Psoas muscle (tissue), 8 donors: ENCODE data around the gene LTO1. TPM values are rescaled to one million over a fixed set of nuclear protein-coding genes. Genes with fewer than 3 reads are reported as not detected.

Experiments
- ATAC-seq, 4 donors: fragments of 200-7000 bp; cut with Tn5 transposase; one replicate each; pipeline ENCODE4 v1.9.1; 2020; ENCODE audit warnings: moderate library complexity in 3 of 4, mild to moderate bottlenecking in 2 of 4
- DNase-seq, 2 donors: peaks; one replicate each; pipeline ENCODE4 v3.0.0-alpha.2; 2020
- H3K27ac ChIP-seq: fragments of 200-600 bp; one replicate; pipeline ENCODE4 v1.8.0; 2022
- H3K27me3 ChIP-seq, 3 donors: fragments of 200-600 bp in 1 of 3; one replicate each; pipeline versions ENCODE4 v1.6.1 to v1.8.0; 2013 to 2022; ENCODE audit warnings: low read length in 2 of 3, mild to moderate bottlenecking in 2 of 3, moderate library complexity in 1 of 3; ENCODE audit not compliant: insufficient read depth in 3 of 3
- H3K36me3 ChIP-seq, 2 donors: fragments of 200-600 bp in 1 of 2; one replicate each; pipeline versions ENCODE4 v1.6.1 to v1.8.0; 2013 to 2022; ENCODE audit warnings: low read depth in 1 of 2, mild to moderate bottlenecking in 1 of 2, moderate library complexity in 1 of 2; ENCODE audit not compliant: insufficient read depth in 1 of 2
- H3K4me1 ChIP-seq: fragments of 200-600 bp; one replicate; pipeline ENCODE4 v1.8.0; 2022
- H3K4me3 ChIP-seq: fragments of 200-600 bp; one replicate; pipeline ENCODE4 v1.8.0; 2022; ENCODE audit warnings: mild to moderate bottlenecking
- H3K9me3 ChIP-seq: fragments of 200-600 bp; one replicate; pipeline ENCODE4 v1.8.0; 2022
- WGBS, 3 donors: extraction: QIAGEN DNeasy Blood & Tissue Kit; methylation state at CpG; one replicate each; pipeline versions ENCODE4 v1.1.6 to v1.1.7; 2013; 5-methylcytosine and 5-hydroxymethylcytosine counted together
- intact Hi-C, 2 donors: fragments of 100-400 bp; cut with DNase I; formaldehyde crosslinking; loops; one replicate each; pipeline versions ENCODE4 v1.11.0 to v1.14.2; 2022
- polyA plus RNA-seq, 3 donors: library from polyadenylated mRNA; stranded (reverse); fragments of 200-250 nt; gene quantifications; one replicate each; pipeline ENCODE4 v1.2.3, GENCODE V29; 2013
- total RNA-seq, 4 donors: library from RNA; stranded (reverse); fragmentation: NEBNext Ultra II Directional in 2 of 4; extraction: Animal tissue kit (Norgen Biotek cat#: 25700) in 2 of 4; gene quantifications; one replicate each; pipeline versions ENCODE4 v1.2.1 to v1.2.4, GENCODE V29; 2021 to 2023
- TF ChIP-seq, protein P1 (sequence below): fragments of 200-600 bp; IDR thresholded peaks from one replicate; pipeline ENCODE4 v1.8.0; 2022; ENCODE audit warnings: antibody characterized with exemption
- donor health status: healthy with polysubstance abuse.
- donor health status: DM: no; HTN: no; CAD: no; lungs with moderate emphysema.
- donor health status: Bipolar disorder and iron deficiency.
- donor health status: healthy.
- donor health status: DM: yes; HTN: yes; CAD: no.
- donor health status: DM: no; HTN: no; CAD: no.
- donor health status: DM: no; HTN: no; CAD: no.
- donor health status: DM: yes; HTN: yes; CAD: no.

LTO1 gene
- total and polyA plus RNA-seq, 7 donors: 8.5 to 28.1 (median 9.2) TPM

DNA sequence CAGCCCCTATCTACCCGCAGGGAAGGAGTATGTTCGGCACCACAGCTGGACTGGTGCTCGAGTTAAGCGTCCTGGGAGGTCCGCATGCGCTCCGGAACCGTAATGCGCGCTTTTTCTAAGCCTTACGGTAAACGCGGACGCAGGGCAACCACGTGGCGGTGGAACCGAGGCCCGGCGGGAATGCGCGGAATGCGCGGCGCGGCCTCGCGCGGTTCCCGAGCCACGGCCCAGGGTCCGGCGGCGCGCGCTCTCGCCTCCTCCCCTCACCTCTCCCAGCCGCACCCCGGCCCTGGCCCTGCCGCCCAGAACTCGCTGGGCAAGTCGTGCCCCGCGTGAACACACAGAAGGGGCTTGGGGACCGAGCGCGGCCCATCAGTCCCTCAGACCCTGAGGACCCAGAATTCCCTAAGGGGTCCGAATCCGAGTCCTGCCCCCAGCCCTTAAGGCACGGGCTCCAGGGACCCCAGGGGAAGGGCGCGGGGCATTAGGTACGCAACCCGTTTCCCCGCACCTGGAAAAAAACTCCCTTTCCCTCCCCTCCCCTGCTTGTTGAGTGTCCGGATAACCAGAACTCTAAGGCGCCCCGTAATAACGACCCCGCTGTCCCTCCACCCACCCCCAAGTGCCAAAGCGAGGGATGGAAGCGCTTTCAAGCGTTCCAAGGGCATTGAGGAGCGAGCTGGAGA, 38.5 kb downstream of the LTO1 start:
- Histone ChIP-seq H3K4me1 (peaks cover 36% of the 10 kb centered on the region), H3K36me3 (no peaks in the 10 kb centered on the region), H3K4me3 (peak overlapping the region; percentile 58), H3K27ac (no peak overlapping the region), H3K9me3 (no peaks in the 10 kb centered on the region), H3K27me3 (peaks cover 0 to 80% (median 22%) of the 10 kb centered on the region in 3 donors)
- 5 to 6% (median 5%) methylated on average over 38 to 63 of the region's 63 CpGs for WGBS, 3 donors
- DNase-seq: peak; percentile 75 to 78
- peak; percentile 35 to 57 (median 50) for ATAC-seq
- TF ChIP-seq, protein P1, sequence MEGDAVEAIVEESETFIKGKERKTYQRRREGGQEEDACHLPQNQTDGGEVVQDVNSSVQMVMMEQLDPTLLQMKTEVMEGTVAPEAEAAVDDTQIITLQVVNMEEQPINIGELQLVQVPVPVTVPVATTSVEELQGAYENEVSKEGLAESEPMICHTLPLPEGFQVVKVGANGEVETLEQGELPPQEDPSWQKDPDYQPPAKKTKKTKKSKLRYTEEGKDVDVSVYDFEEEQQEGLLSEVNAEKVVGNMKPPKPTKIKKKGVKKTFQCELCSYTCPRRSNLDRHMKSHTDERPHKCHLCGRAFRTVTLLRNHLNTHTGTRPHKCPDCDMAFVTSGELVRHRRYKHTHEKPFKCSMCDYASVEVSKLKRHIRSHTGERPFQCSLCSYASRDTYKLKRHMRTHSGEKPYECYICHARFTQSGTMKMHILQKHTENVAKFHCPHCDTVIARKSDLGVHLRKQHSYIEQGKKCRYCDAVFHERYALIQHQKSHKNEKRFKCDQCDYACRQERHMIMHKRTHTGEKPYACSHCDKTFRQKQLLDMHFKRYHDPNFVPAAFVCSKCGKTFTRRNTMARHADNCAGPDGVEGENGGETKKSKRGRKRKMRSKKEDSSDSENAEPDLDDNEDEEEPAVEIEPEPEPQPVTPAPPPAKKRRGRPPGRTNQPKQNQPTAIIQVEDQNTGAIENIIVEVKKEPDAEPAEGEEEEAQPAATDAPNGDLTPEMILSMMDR: no peak
- intact Hi-C loops: no loop called here

DNA sequence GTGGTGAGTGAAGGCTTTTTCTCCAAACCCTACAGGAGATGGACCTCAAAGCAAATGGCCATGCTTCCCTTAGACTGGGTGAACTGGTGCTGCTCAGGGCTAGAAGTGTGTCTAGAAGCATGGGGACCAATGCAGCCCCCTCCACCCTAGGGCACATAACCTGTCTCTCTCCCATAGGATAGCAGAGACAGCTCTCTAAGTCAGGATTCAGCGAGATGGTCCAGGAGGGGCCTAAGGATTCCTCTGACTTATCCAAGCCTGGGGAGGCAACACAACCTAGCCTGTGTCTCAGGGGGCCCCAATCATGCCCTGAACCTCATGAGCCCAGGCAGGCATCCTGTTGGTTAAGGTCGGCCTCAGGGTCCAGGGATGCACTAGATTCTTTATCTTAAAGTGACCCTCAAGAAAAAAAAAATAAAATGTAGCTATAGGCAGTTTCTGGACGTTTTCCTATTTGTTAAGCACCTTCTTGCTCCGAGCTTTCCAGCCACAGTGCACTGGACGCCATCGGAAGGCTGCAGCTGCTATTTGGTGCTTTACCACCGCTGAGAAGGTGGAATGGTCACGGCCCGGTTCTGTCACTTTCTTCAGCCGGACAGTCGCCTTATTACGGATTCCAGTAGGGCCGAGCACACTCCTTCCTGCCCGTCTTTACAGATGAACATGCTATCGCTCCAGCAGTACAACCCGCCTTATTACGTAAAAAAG, 39.2 kb downstream of the LTO1 start:
- DNase-seq (no peak), ATAC-seq (no peak)
- 15 to 16% (median 15%) methylated on average over 17 of the region's 17 CpGs for WGBS, 3 donors
- H3K9me3 ChIP-seq: no peaks in the 10 kb centered on the region
- peaks cover 35% of the 10 kb centered on the region for H3K4me1 ChIP-seq
- intact Hi-C loops: no loop called here
- H3K27me3 ChIP-seq: peaks cover 0 to 73% (median 17%) of the 10 kb centered on the region in 3 donors
- TF ChIP-seq, protein P1: no peak
- H3K36me3 ChIP-seq: no peaks in the 10 kb centered on the region
- H3K27ac ChIP-seq: no peak overlapping the region
- peak overlapping the region; percentile 58 for H3K4me3 ChIP-seq

DNA sequence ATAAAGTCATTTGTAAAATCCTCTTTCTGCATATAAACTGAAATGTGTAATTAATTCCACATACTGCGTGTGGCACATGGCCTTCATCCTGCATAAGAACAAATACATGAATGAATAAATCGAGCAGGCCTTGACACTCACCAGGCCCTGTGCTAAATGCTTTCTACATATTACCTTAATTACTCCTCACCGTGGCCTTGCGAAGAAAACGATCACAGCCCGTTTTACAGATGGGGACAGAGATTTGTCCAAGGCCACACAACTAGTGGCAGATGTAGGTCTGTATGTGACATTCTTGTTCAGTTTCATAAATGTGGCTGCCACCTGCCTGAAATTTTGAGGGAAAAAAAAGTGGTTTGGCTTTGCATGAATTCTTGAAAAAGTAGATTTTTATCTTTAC, 40.0 kb downstream of the LTO1 start:
- WGBS, 3 donors: 85 to 91% (median 90%) methylated on average over 6 of the region's 6 CpGs
- peaks cover 28% of the 10 kb centered on the region for H3K4me1 ChIP-seq
- no peaks in the 10 kb centered on the region for H3K9me3 ChIP-seq
- intact Hi-C loops: no loop called here
- H3K4me3 ChIP-seq: no peak overlapping the region
- no peak for ATAC-seq
- no peaks in the 10 kb centered on the region for H3K36me3 ChIP-seq
- peaks cover 0 to 65% (median 17%) of the 10 kb centered on the region in 3 donors for H3K27me3 ChIP-seq
- TF ChIP-seq, protein P1: no peak
- no peak for DNase-seq
- H3K27ac ChIP-seq: no peak overlapping the region

DNA sequence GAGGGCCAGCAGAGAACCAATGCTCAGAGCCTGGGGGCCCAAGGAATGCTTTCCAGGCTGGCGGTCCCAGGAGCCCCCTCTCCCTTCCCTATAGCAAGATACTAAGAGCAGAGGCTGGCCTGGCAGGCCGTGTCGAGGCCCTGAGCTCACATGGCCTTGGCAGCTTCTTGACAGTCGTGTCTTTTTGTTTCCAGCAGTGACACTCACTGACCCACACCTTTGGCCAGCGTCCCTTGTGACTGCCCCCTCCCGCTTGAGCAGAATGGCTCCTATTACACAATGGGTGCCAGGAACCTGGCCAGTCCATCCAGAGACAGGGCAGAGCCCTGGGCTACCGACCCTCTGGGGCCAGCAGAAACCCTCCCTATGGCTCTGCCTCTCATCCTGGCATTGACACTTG, 40.6 kb downstream of the LTO1 start:
- WGBS, 3 donors: 29 to 46% (median 40%) methylated on average over 7 of the region's 7 CpGs
- intact Hi-C loops: no loop called here
- no peak for DNase-seq
- Histone ChIP-seq H3K4me1 (peaks cover 22% of the 10 kb centered on the region), H3K27me3 (peaks cover 0 to 59% (median 15%) of the 10 kb centered on the region in 3 donors), H3K4me3 (no peak overlapping the region), H3K36me3 (no peaks in the 10 kb centered on the region), H3K27ac (no peak overlapping the region), H3K9me3 (no peaks in the 10 kb centered on the region)
- peak; percentile 49 to 81 (median 64) for ATAC-seq
- TF ChIP-seq, protein P1: no peak
